GM19467 (cell line): ENCODE measurements around the gene RFX6.

Experiments
- ATAC-seq: cut with Tn5 transposase; IDR thresholded peaks from one replicate; pipeline ENCODE4 v1.9.1; 2021; ENCODE audit warnings: mild to moderate bottlenecking, moderate library complexity; ENCODE audit not compliant: unreplicated experiment

RFX6 gene

DNA sequence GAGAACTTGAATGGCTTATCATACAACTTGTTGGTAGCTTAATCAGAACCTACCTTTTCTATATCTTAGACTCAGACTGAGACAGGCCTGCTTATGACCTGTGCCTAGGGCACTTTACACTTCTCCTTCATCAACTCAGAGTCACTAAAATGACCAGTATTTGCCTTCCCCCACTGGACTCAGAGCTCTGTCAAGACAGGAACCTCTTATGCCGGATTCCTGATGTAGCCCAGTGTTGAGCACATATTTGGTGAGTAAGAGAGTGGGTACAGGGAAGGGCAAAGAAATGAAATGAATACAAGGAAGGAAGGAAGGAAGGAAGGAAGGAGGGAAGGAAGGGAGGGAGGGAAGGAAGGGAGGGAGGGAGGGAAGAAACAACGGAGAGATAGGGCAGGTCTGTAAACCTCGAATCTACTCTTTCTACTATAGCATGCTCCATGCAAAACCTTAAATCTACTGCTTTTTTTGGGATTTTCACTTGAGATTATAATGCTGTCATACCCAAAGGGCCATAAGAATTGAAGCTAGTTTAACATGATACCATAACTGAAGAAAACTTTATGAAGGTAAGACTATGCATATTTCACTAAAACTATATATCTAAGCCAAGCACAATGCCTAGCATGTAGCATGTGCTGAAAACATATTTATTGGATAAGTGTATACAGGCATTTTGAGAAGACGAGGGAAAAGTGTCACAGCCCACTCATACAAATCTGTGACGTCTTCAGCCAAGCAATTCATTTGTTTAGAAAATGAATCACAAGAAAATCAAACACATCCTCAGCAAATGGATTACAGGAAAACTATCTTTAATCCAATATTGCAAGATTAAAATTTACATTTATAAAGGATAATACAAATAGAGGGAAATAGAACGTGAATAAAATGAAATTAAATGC lies 89.9 kb downstream of the RFX6 start:
- ATAC-seq, result no peak

DNA sequence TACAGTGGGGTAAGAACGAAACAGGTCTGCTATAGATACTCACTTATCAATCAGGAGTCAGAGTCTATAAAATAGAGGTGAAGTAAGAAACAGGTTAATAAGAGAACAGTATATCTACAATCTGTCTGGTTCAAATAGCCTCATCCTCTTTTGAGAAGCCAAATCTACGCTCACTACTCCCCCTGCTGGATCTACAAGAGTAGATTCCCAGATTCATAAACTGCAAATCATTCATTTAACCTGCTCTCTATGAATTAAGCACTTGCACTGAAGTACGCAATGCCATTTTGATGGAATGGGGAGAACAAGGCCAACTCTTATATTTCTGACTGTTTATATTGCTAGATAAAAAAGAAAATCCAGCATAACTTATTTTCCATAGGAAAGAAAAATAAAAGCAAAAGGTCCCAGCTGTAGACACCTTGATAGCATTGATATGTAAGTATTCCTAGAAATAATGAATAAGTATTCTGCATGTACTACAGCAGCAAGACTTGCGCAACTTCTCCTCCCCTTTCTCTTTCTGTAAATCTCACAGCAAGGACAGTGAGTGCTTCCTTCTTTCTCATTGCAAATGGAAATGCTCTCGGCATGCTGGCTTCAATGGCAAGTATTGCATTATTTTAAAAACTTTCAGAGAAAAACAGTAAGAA lies 92.3 kb downstream of the RFX6 start:
- ATAC-seq, result peak; percentile 92

DNA sequence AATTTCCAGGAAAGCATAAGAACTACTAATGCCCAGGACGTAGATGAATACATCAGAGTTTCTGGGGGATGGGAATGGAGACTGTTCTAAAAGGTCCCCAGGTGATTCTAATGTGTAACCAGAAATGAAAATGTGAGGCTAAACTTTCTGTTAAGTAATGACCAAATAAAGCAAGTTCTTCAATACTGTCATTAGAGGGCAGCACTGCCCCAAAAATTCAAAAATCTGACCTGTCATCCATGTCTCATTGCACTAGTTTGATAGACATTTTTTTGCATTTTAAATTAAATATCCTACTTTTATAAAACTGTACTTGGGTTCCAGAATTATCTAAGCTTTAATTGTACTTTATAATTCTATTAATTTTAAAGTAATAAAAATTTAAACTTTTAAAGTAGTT lies 94.9 kb downstream of the RFX6 start:
- peak; percentile 59 for ATAC-seq

DNA sequence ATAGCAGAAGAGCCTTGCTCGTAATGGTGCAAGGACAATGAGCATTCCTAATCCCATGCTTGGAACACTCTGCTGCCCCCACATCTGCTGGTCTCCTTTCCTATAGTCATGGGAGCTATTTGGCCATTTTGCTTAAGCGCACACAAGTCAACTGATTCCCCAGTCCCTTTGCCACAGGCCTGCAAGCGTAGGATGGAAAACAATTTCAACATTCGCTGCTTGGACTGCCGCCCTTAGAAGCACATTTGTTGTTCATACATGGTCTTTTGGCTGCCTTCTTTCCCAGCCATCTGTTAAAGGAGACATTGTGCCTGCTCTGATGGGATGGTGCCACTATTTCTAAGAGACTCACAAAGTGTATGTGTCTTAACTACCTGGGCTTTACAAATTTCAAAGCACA lies 96.9 kb downstream of the RFX6 start:
- no peak for ATAC-seq

DNA sequence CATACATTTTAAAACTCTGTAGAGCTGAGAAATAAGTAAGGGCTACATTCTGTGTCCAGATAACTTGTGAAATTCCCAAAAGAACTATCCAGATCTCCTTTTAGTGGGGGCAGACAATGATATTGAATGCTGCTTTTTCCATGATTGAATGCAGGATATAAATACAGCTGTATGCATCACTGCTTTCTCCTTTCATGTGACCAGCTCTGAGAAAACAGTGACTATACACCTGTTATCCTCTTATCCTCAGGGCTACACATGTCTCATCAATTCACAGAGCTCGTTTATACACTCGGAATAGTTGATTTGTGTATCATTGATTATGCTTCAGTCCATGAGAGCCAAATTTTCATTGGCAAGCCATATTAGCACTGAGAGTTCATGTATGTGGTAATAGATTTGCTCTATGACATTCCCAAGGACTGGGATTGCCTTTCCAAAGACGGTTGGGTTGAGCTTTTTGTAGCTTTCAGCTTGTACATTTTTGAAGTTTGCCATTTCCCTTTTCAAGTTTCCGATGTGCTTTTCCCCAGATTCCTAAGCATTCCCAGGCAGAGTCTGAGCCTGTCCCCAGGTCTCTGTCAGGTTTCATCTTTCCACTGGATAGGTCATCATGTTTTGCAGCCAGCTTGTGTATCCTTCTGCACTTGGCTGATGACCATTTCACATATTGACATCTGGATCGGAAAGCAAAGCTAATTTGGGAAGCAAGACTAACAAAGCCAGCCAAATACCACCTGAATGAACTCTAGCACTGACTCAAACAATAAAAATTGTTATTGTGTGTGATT lies 97.7 kb downstream of the RFX6 start:
- no peak for ATAC-seq

DNA sequence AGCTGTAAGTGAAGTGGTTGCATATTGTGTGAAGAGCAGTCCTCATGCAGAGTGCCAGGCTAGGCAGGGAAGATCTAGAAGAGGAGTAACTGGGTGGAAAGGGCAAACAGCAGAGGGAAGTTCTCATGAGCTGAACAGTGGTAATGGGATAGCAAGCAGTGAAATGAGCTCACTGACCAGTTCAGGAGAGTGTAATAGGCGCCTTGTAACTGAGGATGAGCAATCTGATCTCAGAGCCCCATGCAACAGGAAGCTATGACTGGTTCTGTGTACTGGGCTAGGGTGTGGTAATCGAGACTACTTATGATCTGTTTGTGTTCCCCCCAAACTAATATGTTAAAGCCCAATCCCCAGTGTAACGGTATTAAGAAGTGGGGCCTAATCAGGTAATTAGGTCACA lies 98.6 kb downstream of the RFX6 start:
- ATAC-seq, result no peak

DNA sequence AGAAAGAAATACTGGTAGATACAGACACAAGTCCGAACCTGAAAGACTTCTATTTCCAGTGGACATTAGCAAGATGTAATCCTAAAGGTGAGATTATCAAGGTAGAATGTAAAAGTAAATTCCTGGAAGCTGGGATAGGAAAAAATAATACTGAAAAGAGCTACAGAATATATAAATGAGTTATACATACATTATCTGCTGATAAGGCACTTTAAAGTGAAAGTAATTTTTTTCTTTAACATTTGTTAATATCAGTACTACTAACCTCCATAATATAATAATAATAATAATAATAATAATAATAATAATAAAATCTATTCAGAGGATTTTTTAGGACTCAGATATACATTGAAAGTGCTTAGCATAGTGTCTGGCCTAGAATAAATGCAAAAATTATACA lies 102.5 kb downstream of the RFX6 start:
- ATAC-seq, result no peak
